HG02588 (cell line): Measurements from ENCODE around the gene DTHD1.

Experiments
- ATAC-seq: cut with Tn5 transposase; IDR thresholded peaks from one replicate; pipeline ENCODE4 v1.9.1; 2021; ENCODE audit warnings: mild to moderate bottlenecking, moderate library complexity; ENCODE audit not compliant: unreplicated experiment

Gene DTHD1

DNA sequence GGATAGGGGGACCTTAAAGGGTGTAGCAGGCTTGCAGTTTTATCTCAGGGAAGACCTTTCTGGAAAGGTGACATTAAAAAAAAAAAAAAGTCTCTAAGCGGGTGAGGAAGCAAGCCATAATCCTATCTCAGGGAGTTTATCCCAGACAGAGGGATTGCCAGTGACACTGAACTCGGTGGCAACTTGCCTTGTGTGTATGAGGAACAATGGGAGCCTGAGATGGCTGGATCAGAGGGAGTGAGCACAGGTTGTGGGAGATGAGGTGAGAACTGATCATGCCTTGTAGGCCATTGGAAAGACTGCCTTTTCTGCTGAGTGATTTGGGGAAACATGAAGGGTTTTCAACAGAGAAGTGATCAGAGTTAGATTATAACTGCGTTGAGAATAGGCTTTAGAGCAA lies 31.1 kb downstream of the DTHD1 start:
- no peak for ATAC-seq

GRCh38 chr4:36313301-36313700 lies 31.9 kb downstream of the DTHD1 start:
- ATAC-seq, result no peak

GRCh38 chr4:36313703-36314102 lies 32.3 kb downstream of the DTHD1 start:
- ATAC-seq, result no peak

- no peak for ATAC-seq
These were observed 35.2 kb downstream of the DTHD1 start for GRCh38 chr4:36316607-36317006.

DNA sequence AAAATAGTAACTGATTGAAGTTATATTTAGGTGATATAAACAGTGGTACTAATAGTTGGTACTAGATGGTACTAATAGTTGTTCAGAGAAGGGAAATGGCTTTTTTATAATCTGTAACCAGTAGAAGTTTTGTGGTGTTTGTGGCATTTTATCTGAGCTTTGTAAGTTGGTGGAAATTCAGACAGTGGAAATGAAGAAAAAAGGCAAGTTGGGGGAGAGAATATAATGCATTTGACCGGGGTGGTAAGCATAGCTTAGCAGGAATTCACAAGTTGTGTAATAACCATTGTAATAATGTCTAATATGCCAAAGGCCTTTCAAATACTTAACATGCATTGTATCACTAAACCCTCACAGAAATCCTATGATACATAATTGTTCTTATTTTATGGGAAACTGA lies 36.3 kb downstream of the DTHD1 start:
- no peak for ATAC-seq

GRCh38 chr4:36320117-36320896 lies 38.9 kb downstream of the DTHD1 start:
- no peak for ATAC-seq

DNA sequence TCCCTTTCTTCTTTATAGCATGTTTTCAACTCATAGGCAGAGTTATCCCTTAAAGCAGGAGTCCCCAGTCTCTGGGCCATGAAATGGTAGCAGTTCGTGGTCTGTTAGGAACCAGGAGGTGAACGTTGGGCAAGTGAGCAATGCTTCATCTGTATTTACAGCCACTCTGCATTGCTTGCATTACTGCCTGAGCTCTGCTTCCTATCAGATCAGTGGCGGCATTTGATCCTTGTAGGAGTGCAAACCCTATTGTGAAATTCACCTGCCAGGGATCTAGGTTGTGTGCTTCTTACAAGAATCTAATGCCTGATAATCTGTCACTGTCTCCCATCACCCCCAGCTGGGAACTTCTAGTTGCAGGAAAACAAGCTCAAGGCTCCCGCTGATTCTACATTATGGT lies 39.8 kb downstream of the DTHD1 start:
- ATAC-seq, result no peak

- ATAC-seq, result peak; percentile 34
These were observed 41.5 kb downstream of the DTHD1 start for GRCh38 chr4:36322921-36323354.

GRCh38 chr4:36323816-36324419 lies 42.5 kb downstream of the DTHD1 start:
- ATAC-seq, result no peak

DNA sequence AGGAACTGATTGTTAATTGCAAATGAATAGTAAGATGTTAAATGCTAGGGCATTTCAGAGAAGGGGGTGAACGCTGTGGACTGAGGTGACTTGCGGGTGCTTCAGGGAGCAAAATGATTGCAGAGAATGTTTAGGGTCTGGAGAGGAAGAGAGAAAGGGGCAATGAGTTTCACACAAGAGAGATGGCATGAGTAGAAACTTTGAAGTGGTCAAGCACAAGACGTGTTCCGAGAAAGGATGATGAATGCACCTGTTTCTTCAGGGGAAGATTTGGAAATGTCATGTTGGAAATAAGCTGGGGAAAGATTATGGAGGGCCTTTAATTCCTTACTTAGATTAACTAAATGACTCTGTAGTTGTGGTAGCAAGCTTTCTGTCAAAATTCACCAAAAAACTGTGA lies 43.4 kb downstream of the DTHD1 start:
- ATAC-seq, result no peak

- peak; percentile 80 for ATAC-seq
These were observed 44.1 kb downstream of the DTHD1 start for GRCh38 chr4:36325499-36325898.

- no peak for ATAC-seq
These were observed 44.5 kb downstream of the DTHD1 start for GRCh38 chr4:36325926-36326325.

GRCh38 chr4:36326476-36327029 lies 45.1 kb downstream of the DTHD1 start:
- no peak for ATAC-seq

GRCh38 chr4:36327400-36327799 lies 46.0 kb downstream of the DTHD1 start:
- ATAC-seq, result no peak

- no peak for ATAC-seq
These were observed 46.7 kb downstream of the DTHD1 start for GRCh38 chr4:36328130-36328529.

DNA sequence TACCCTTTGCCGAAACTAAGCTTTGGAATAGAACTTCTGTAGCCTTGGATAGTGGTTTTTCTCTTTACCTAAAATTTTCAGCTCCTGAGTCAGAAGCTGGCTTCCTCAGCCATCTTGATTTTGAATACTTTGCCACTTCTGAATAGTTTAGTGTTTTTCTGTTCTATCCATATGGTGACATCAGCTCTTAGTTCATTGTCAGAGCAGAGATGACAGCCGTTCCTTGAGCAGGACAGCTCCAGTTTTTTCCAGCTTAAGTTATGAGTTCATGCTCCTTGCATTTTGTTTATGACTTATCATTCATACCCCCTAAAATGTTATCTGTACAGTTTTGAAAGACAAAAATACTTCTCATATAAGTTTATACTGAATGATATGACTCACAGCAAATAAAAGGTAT lies 47.8 kb downstream of the DTHD1 start:
- no peak for ATAC-seq

GRCh38 chr4:36330796-36331195 lies 49.4 kb downstream of the DTHD1 start:
- ATAC-seq, result no peak

- peak; percentile 85 for ATAC-seq
These were observed 50.8 kb downstream of the DTHD1 start for GRCh38 chr4:36332023-36332781.

DNA sequence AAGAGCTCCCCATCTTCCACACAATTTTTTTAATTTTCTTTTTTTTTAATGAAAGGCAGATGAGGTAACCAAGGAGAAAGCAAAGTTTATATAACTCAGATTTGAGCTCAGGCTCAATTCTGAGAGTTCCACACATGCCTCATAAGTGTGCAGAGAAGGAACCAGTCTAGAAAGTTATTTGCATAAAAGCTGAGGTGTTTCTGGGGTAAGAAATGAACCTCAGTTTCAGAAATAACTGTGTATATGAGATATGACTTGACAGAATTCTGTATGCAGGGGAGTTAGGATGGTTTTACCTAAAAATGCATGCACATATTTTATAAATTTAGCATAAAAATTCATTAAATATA lies 51.3 kb downstream of the DTHD1 start:
- peak; percentile 99 for ATAC-seq

DNA sequence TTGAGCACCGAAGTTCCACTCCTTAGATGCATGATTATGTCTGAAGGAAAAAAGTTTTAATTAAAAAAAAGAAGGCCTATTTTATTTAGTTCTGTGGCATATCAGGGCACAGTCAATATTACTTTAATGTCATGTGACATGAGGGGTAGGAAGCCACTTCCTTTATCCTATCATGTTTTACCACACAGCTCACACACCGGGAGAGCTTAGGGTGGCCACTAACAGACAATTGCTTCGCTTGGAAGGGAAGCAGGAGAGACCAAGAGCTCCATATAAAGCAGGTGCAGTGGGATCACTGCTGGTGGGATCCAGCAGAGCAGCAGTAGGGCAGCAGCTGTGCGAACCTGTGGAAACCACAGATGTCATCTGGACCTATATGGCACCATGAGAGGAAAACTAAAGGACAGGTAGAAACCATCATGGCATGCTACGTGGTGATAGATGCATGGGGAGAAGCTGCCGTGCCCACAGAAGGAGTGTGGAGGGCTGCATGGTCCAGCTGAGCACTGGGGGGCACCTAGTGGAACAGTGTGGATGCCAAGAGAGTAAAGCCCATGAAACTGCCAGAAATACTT lies 52.0 kb downstream of the DTHD1 start:
- ATAC-seq, result no peak

- ATAC-seq, result no peak
These were observed 56.3 kb downstream of the DTHD1 start for GRCh38 chr4:36337665-36338185.
